H1 (cell line): ENCODE data around the gene KNDC1. TPM values are rescaled to one million over a fixed set of nuclear protein-coding genes. Genes with fewer than 3 reads are reported as not detected.

ENCODE experiments used
- CTCF ChIA-PET: fragments of 300-600 bp; sonication (Branson Sonifier 250); formaldehyde crosslinking; loops from one replicate; lab custom pipeline; 2021; ENCODE audit not compliant: partially characterized antibody; lab: Charles Lee
- POLR2A ChIA-PET: fragments of 300-600 bp; sonication (Branson Sonifier 250); formaldehyde crosslinking; loops from one replicate; lab custom pipeline; 2021; ENCODE audit warnings: inconsistent platforms; ENCODE audit not compliant: partially characterized antibody; lab: Charles Lee
- DNase-seq, 2 experiments: peaks; one replicate each; pipeline versions ENCODE4 v3.0.0 to v3.0.0-alpha.2; 2010 to 2022; ENCODE audit warnings: low spot score in 2 of 2, low read depth in 1 of 2, mixed read lengths in 1 of 2
- FAIRE-seq: peaks from 2 replicates; lab custom pipeline; 2011; peaks lifted over from hg19 to GRCh38; lab: Jason Lieb, UNC
- H2AFZ ChIP-seq: 2 replicates; pipeline ENCODE4 v1.8.1; 2012; ENCODE audit warnings: low read length, inconsistent platforms
- H2AK5ac ChIP-seq: 2 replicates; pipeline ENCODE4 v1.6.1; 2013; ENCODE audit warnings: low read depth, low read length
- H2BK120ac ChIP-seq: replicated peaks from 2 replicates; pipeline ENCODE3; 2013; ENCODE audit warnings: low read depth, low read length, inconsistent platforms
- H2BK12ac ChIP-seq: 2 replicates; pipeline ENCODE4 v1.6.1; 2013; ENCODE audit warnings: low read depth, low read length
- H2BK15ac ChIP-seq: 2 replicates; pipeline ENCODE4 v1.6.1; 2013; ENCODE audit warnings: low read length
- H2BK20ac ChIP-seq: 2 replicates; pipeline ENCODE4 v1.6.1; 2013; ENCODE audit warnings: low read length
- H2BK5ac ChIP-seq: 2 replicates; pipeline ENCODE4 v1.6.1; 2013; ENCODE audit warnings: low read depth, low read length
- H3K14ac ChIP-seq: 2 replicates; pipeline ENCODE4 v1.6.1; 2013; ENCODE audit warnings: inconsistent platforms; ENCODE audit not compliant: insufficient read length
- H3K18ac ChIP-seq: 2 replicates; pipeline ENCODE4 v1.6.1; 2013; ENCODE audit warnings: low read length; ENCODE audit errors: extremely low read depth
- H3K23ac ChIP-seq: 2 replicates; pipeline ENCODE4 v1.6.1; 2013; ENCODE audit warnings: inconsistent platforms; ENCODE audit not compliant: insufficient read length
- H3K23me2 ChIP-seq: 2 replicates; pipeline ENCODE4 v1.6.1; 2013; ENCODE audit warnings: low read depth, low read length
- H3K27ac ChIP-seq: 2 replicates; pipeline ENCODE4 v1.6.1; 2011; ENCODE audit warnings: low read depth, low read length, inconsistent platforms
- H3K27me3 ChIP-seq, 4 experiments: replicated peaks in 1 of 4; 1 replicate in 1 of 4; 2 replicates in 3 of 4; pipeline versions ENCODE4 v1.6.1 to v1.8.1; 2011 to 2013; ENCODE audit warnings: low read length in 3 of 4, mild to moderate bottlenecking in 3 of 4, inconsistent platforms in 2 of 4, mixed read lengths in 2 of 4, moderate library complexity in 1 of 4; ENCODE audit not compliant: control insufficient read depth in 3 of 4, insufficient read depth in 3 of 4; ENCODE audit errors: extremely low read depth in 1 of 4
- H3K36me3 ChIP-seq, 4 experiments: 2 replicates each; pipeline versions ENCODE4 v1.6.1 to v1.8.1; 2011 to 2013; ENCODE audit warnings: mild to moderate bottlenecking in 4 of 4, low read length in 3 of 4, moderate library complexity in 2 of 4, control low read depth in 1 of 4, inconsistent platforms in 1 of 4; ENCODE audit not compliant: insufficient read depth in 4 of 4, control insufficient read depth in 2 of 4
- H3K4ac ChIP-seq: replicated peaks from 2 replicates; pipeline ENCODE3; 2013; ENCODE audit warnings: low read length, low read depth, mixed read lengths, inconsistent platforms; ENCODE audit not compliant: insufficient read length
- H3K4me1 ChIP-seq, 4 experiments: replicated peaks in 1 of 4; 1 replicate in 1 of 4; 2 replicates in 3 of 4; pipeline versions ENCODE4 v1.6.1 to v1.8.1; 2011 to 2013; ENCODE audit warnings: low read length in 3 of 4, inconsistent platforms in 2 of 4, mixed read lengths in 1 of 4; ENCODE audit not compliant: insufficient read depth in 4 of 4, control insufficient read depth in 3 of 4
- H3K4me2 ChIP-seq, 2 experiments: 2 replicates each; pipeline versions ENCODE4 v1.6.1 to v1.8.1; 2011 to 2013; ENCODE audit warnings: low read depth in 2 of 2, low read length in 2 of 2, control low read depth in 1 of 2, inconsistent platforms in 1 of 2, mild to moderate bottlenecking in 1 of 2; ENCODE audit not compliant: insufficient read depth in 1 of 2
- H3K4me3 ChIP-seq, 4 experiments: fragments of 200-600, 300-600 bp in 1 of 4; sonication (generic), shearing (Covaris generic), sonication (Bioruptor Twin) in 1 of 4; 2 replicates each; pipeline versions ENCODE4 v1.5.1 to v1.8.1; 2011 to 2016; ENCODE audit warnings: low read length in 4 of 4, low read depth in 3 of 4, control low read depth in 2 of 4, inconsistent platforms in 2 of 4, mild to moderate bottlenecking in 2 of 4, mixed read lengths in 1 of 4, moderate library complexity in 1 of 4; ENCODE audit not compliant: insufficient read depth in 2 of 4; ENCODE audit errors: extremely low read depth in 1 of 4
- H3K56ac ChIP-seq: replicated peaks from 2 replicates; pipeline ENCODE3; 2013; ENCODE audit warnings: low read depth, mild to moderate bottlenecking, mixed read lengths, low read length, inconsistent platforms; ENCODE audit not compliant: insufficient read length
- H3K79me1 ChIP-seq: 2 replicates; pipeline ENCODE4 v1.6.1; 2013; ENCODE audit warnings: low read depth, low read length, control low read depth
- H3K79me2 ChIP-seq, 2 experiments: 2 replicates each; pipeline versions ENCODE4 v1.6.1 to v1.8.1; 2012 to 2013; ENCODE audit warnings: low read length in 2 of 2, mild to moderate bottlenecking in 2 of 2, inconsistent platforms in 1 of 2; ENCODE audit not compliant: insufficient read depth in 2 of 2, control insufficient read depth in 1 of 2
- H3K9ac ChIP-seq, 4 experiments: replicated peaks in 1 of 4; 1 replicate in 1 of 4; 2 replicates in 3 of 4; pipeline versions ENCODE4 v1.6.1 to v1.8.1; 2011 to 2013; ENCODE audit warnings: low read depth in 3 of 4, low read length in 3 of 4, control low read depth in 2 of 4, mild to moderate bottlenecking in 2 of 4, moderate library complexity in 2 of 4, inconsistent platforms in 1 of 4; ENCODE audit errors: extremely low read depth in 1 of 4
- H3K9me3 ChIP-seq, 2 experiments: 2 replicates each; pipeline versions ENCODE4 v1.6.1 to v1.8.1; 2012 to 2013; ENCODE audit warnings: mild to moderate bottlenecking in 2 of 2, moderate library complexity in 2 of 2, control low read depth in 1 of 2, inconsistent platforms in 1 of 2, low read depth in 1 of 2, low read length in 1 of 2, mixed read lengths in 1 of 2; ENCODE audit not compliant: insufficient read depth in 2 of 2
- H4K20me1 ChIP-seq, 2 experiments: replicated peaks in 1 of 2; 2 replicates each; pipeline versions ENCODE3 to v1.8.1; 2011 to 2013; ENCODE audit warnings: inconsistent platforms in 2 of 2, low read length in 2 of 2, mild to moderate bottlenecking in 1 of 2; ENCODE audit not compliant: insufficient read depth in 2 of 2, control insufficient read depth in 1 of 2
- H4K5ac ChIP-seq: 2 replicates; pipeline ENCODE4 v1.6.1; 2013; ENCODE audit warnings: low read length, low read depth, mixed read lengths, inconsistent platforms; ENCODE audit not compliant: insufficient read length
- H4K8ac ChIP-seq: 2 replicates; pipeline ENCODE4 v1.8.0; 2013; ENCODE audit warnings: mild to moderate bottlenecking, moderate library complexity, low read length, inconsistent platforms; ENCODE audit not compliant: insufficient read depth; ENCODE audit errors: extremely low read depth
- H4K91ac ChIP-seq: replicated peaks from 2 replicates; pipeline ENCODE3; 2013; ENCODE audit warnings: low read length, mixed read lengths, inconsistent platforms; ENCODE audit not compliant: insufficient read length
- BACH1 ChIP-seq: IDR thresholded peaks from 2 replicates; pipeline ENCODE4 v1.6.1; 2012; ENCODE audit warnings: low read length, improper control_type of control experiment
- CHD2 ChIP-seq: IDR thresholded peaks from 2 replicates; pipeline ENCODE4 v1.6.1; 2012; ENCODE audit warnings: low read length, improper control_type of control experiment
- POLR2AphosphoS5 ChIP-seq: IDR thresholded peaks from 2 replicates; pipeline ENCODE4 v1.6.1; 2011; ENCODE audit warnings: low read depth, low read length
- WGBS, 2 experiments: shearing (Covaris generic) in 1 of 2; methylation state at CpG; one replicate each; pipeline versions ENCODE4 v1.1.6 to v1.1.7; 2013 to 2015; ENCODE audit warnings: low lambda C conversion rate in 2 of 2, mixed read lengths in 2 of 2, inconsistent platforms in 1 of 2, low coverage in 1 of 2, missing lambda C conversion rate in 1 of 2; ENCODE audit not compliant: insufficient replicate concordance in 2 of 2, insufficient coverage in 1 of 2, insufficient read length in 1 of 2; ENCODE audit errors: extremely low coverage in 1 of 2, missing lambda C conversion rate in 1 of 2; 5-methylcytosine and 5-hydroxymethylcytosine counted together
- polyA plus RNA-seq, 7 experiments: library from polyadenylated mRNA; depleted of rRNA in 3 of 7; stranded (reverse) in 5 of 7; unstranded in 2 of 7; fragments of >200 nt in 5 of 7; fragments of 200-250 nt in 2 of 7; gene quantifications; 1 replicate in 5 of 7; 2 replicates in 1 of 7; 4 replicates in 1 of 7; pipeline versions ENCODE4 v1.2.1 to v1.2.3, GENCODE V29; 2011 to 2013; ENCODE audit warnings: missing spikeins in 2 of 7, mixed read lengths in 2 of 7
- total RNA-seq: library from RNA; stranded (reverse); fragmentation: NEBNext Ultra II Directional; extraction: Animal tissue kit (Norgen Biotek cat#: 25700); gene quantifications from 2 replicates; pipeline ENCODE4 v1.2.1, GENCODE V29; 2021

KNDC1 gene
- total and polyA plus RNA-seq, 2 of the 8 experiments (the other 6 are each of a cell fraction or from before 2014, with no cell fraction given), result 7.5 to 16.7 TPM

- Histone ChIP-seq H3K23ac (no peak overlapping the region), H4K20me1 (peaks cover 2 to 7% of the 10 kb centered on the region in 2 experiments), H3K9me3 (no peaks in the 10 kb centered on the region; a peak in 1 of 4 replicates), H4K5ac (no peak overlapping the region), H3K23me2 (peaks cover 5% of the 10 kb centered on the region; the same call in 1 of the 2 replicates), H3K27ac (no peak overlapping the region), H3K56ac (no peak overlapping the region), H4K8ac (peak overlapping the region; percentile 89; the same call in 1 of the 2 replicates), H2BK120ac (no peak overlapping the region), H3K36me3 (peaks cover 0 to 9% (median 0%) of the 10 kb centered on the region in 4 experiments; a peak in 3 of 8 replicates), H3K4me2 (no peak overlapping the region), H4K91ac (no peak overlapping the region), H3K27me3 (no peaks in the 10 kb centered on the region; a peak in 1 of 7 replicates), H2AFZ (no peak overlapping the region), H3K4me1 (no peaks in the 10 kb centered on the region), H2BK5ac (no peak overlapping the region), H3K79me1 (no peaks in the 10 kb centered on the region), H3K4ac (no peak overlapping the region), H2BK12ac (no peak overlapping the region), H3K9ac (no peak overlapping the region; a peak in 1 of 7 replicates), H3K79me2 (no peaks in the 10 kb centered on the region), H2BK15ac (no peak overlapping the region), H3K4me3 (no peak overlapping the region), H2AK5ac (no peak overlapping the region), H2BK20ac (no peak overlapping the region), H3K14ac (no peak overlapping the region), H3K18ac (no peak overlapping the region)
- no peak for FAIRE-seq
- no peak for DNase-seq
- CTCF ChIA-PET, result interaction anchor here (0.7 to 2.6 kb wide), 4 partner anchors 9 to 306 kb away, joined by 3 to 8 read pairs (median 6); no protein-coding TSS in a partner anchor
- no peak for TF ChIP-seq CHD2
- no peak for TF ChIP-seq POLR2AphosphoS5
- no peak for TF ChIP-seq BACH1
- POLR2A ChIA-PET, result interaction anchor here (1.2 to 2.6 kb wide), 3 partner anchors 9 to 55 kb away, joined by 3 to 11 read pairs (median 4); no protein-coding TSS in a partner anchor
- 91% methylated on average over 16 of the region's 17 CpGs; no CpG with 5 or more reads in 1 of the 2 experiments for WGBS, 2 experiments
Observed at GRCh38 chr10:133206356-133207040, 46.5 kb downstream of the KNDC1 start.
